ENCODE results near the gene FOXE1.

GRCh38 chr9:97847474-97848214, 5.4 kb upstream of the FOXE1 start:
- TF ChIP-seq CTCF (conservative IDR thresholded peaks at IDR 0.05; ENCODE audit: low read length) (no peak), EZH2phosphoT487 (IDR thresholded peaks at IDR 0.05; ENCODE audit: borderline replicate concordance) (no peak)
